Hepatocyte (in vitro differentiated cells): Measurements from ENCODE around the gene RANBP3L. TPM values are rescaled to one million over a fixed set of nuclear protein-coding genes. Genes with fewer than 3 reads are reported as not detected.

Source experiments
- DNase-seq: peaks from one replicate; pipeline ENCODE4 v3.0.0-alpha.2; 2016; ENCODE audit warnings: low spot score
- H2AFZ ChIP-seq: fragments of 200-600 bp; sonication (generic); 2 replicates; pipeline ENCODE4 v1.6.0; 2016; ENCODE audit warnings: antibody characterized with exemption, mild to moderate bottlenecking
- H3K27ac ChIP-seq: fragments of 200-600 bp; sonication (generic); 2 replicates; pipeline ENCODE4 v1.5.1; 2016; ENCODE audit warnings: mild to moderate bottlenecking
- H3K27me3 ChIP-seq: fragments of 200-600 bp; sonication (generic); 2 replicates; pipeline ENCODE4 v1.6.1; 2016
- H3K36me3 ChIP-seq: fragments of 200-600 bp; sonication (generic); replicated peaks from 2 replicates; pipeline ENCODE4 v1.5.1; 2016; ENCODE audit warnings: low read depth; ENCODE audit not compliant: insufficient read depth
- H3K4me1 ChIP-seq: fragments of 200-600 bp; sonication (generic); 2 replicates; pipeline ENCODE4 v1.5.1; 2016; ENCODE audit warnings: mild to moderate bottlenecking, moderate library complexity; ENCODE audit not compliant: insufficient read depth
- H3K4me2 ChIP-seq: fragments of 200-600 bp; sonication (generic); 2 replicates; pipeline ENCODE4 v1.6.0; 2016
- H3K4me3 ChIP-seq: fragments of 200-600 bp; sonication (generic); 2 replicates; pipeline ENCODE4 v1.5.1; 2016; ENCODE audit warnings: mild to moderate bottlenecking
- H3K79me2 ChIP-seq: fragments of 200-600 bp; sonication (generic); 2 replicates; pipeline ENCODE4 v1.6.0; 2017; ENCODE audit warnings: mild to moderate bottlenecking
- H3K9me2 ChIP-seq: fragments of 200-600 bp; sonication (generic); replicated peaks from 2 replicates; pipeline ENCODE4 v1.6.0; 2017; ENCODE audit warnings: mild to moderate bottlenecking; ENCODE audit not compliant: insufficient read depth
- H3K9me3 ChIP-seq: fragments of 200-600 bp; sonication (generic); 2 replicates; pipeline ENCODE4 v1.5.1; 2016; ENCODE audit warnings: low read depth, mild to moderate bottlenecking
- H4K20me1 ChIP-seq: fragments of 200-600 bp; sonication (generic); 2 replicates; pipeline ENCODE4 v1.6.0; 2016; ENCODE audit warnings: mild to moderate bottlenecking; ENCODE audit not compliant: insufficient read depth, poor library complexity, severe bottlenecking
- EZH2 ChIP-seq: fragments of 200-600 bp; sonication (generic); IDR thresholded peaks from 2 replicates; pipeline ENCODE4 v1.6.1; 2016; ENCODE audit warnings: antibody characterized with exemption, mild to moderate bottlenecking, borderline replicate concordance
- EZH2phosphoT487 ChIP-seq: fragments of 200-600 bp; sonication (generic); IDR thresholded peaks from one replicate; pipeline ENCODE4 v1.6.1; 2018; ENCODE audit warnings: antibody characterized with exemption, mild to moderate bottlenecking, low read depth, moderate library complexity; ENCODE audit not compliant: unreplicated experiment, severe bottlenecking
- WGBS: methylation state at CpG from one replicate; pipeline ENCODE4 v1.1.6; 2016; ENCODE audit warnings: low lambda C conversion rate; ENCODE audit errors: missing lambda C conversion rate; 5-methylcytosine and 5-hydroxymethylcytosine counted together
- polyA plus RNA-seq: library from polyadenylated mRNA; unstranded; fragments of >200 nt; fragmentation: Nextera tagmentation; extraction: Ambion mirVana; gene quantifications from 2 replicates; pipeline ENCODE4 v1.2.1, GENCODE V29; 2016
- total RNA-seq: library from RNA; depleted of rRNA; stranded (reverse); fragments of >200 nt; gene quantifications from 2 replicates; pipeline ENCODE4 v1.2.3, GENCODE V29; 2014
- TF ChIP-seq, protein P1 (sequence below): fragments of 200-600 bp; sonication (generic); IDR thresholded peaks from 2 replicates; pipeline ENCODE4 v1.5.1; 2016; ENCODE audit warnings: antibody characterized with exemption, mild to moderate bottlenecking; ENCODE audit not compliant: poor library complexity

RANBP3L gene
- total and polyA plus RNA-seq, 2 experiments from 2014 or later = 0.28 to 6.5 TPM

DNA sequence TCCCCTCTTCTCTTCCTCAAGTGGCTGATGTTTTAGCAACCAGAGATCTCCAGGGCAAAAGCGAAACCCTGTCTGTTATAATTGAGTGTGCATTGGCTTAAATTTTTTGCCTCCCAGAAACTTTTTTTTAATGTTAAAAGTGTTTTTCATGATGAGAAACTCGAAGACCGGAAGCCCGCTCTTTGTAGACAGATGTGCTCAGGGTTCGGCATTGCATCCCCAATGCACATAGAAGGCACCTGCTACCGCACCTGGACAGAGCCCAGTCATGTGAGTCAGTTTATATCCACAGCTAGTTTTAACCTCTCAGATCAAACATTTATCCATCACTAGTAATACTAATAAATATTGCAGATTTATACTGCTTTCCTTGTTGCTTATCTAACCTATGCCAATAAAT lies 40.5 kb downstream of the RANBP3L start:
- H3K4me1 ChIP-seq = no peaks in the 10 kb centered on the region
- H2AFZ ChIP-seq = no peak overlapping the region
- WGBS = 93% methylated on average over 6 of the region's 6 CpGs
- no peak overlapping the region for H3K27ac ChIP-seq
- TF ChIP-seq EZH2 = no peak
- TF ChIP-seq EZH2phosphoT487 = no peak
- TF ChIP-seq, protein P1, sequence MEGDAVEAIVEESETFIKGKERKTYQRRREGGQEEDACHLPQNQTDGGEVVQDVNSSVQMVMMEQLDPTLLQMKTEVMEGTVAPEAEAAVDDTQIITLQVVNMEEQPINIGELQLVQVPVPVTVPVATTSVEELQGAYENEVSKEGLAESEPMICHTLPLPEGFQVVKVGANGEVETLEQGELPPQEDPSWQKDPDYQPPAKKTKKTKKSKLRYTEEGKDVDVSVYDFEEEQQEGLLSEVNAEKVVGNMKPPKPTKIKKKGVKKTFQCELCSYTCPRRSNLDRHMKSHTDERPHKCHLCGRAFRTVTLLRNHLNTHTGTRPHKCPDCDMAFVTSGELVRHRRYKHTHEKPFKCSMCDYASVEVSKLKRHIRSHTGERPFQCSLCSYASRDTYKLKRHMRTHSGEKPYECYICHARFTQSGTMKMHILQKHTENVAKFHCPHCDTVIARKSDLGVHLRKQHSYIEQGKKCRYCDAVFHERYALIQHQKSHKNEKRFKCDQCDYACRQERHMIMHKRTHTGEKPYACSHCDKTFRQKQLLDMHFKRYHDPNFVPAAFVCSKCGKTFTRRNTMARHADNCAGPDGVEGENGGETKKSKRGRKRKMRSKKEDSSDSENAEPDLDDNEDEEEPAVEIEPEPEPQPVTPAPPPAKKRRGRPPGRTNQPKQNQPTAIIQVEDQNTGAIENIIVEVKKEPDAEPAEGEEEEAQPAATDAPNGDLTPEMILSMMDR = no peak
- no peak overlapping the region for H3K4me3 ChIP-seq
- no peaks in the 10 kb centered on the region for H4K20me1 ChIP-seq
- H3K27me3 ChIP-seq = no peaks in the 10 kb centered on the region
- H3K9me3 ChIP-seq = no peaks in the 10 kb centered on the region
- no peak for DNase-seq
- H3K79me2 ChIP-seq = no peaks in the 10 kb centered on the region
- no peaks in the 10 kb centered on the region for H3K36me3 ChIP-seq
- H3K4me2 ChIP-seq = no peak overlapping the region
- no peaks in the 10 kb centered on the region for H3K9me2 ChIP-seq

DNA sequence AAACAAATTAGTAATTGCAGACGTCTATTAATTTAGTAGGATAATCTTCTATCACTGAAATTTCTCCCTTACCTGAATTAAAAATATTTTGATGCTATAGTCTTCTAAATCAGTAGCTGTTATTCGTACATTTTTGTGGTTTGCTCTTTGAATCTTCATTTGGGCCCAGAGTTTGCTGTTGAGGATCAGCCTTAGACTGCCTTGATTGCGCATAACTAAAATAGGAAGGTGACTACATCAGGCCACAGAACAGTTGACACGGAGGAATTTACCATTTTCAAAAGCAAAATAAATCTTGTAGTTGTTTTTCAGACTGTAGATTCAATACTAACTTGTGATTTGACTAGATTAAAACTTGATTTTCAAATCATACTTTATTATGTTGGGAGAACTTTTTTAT lies 48.1 kb downstream of the RANBP3L start:
- no peak for TF ChIP-seq EZH2phosphoT487
- TF ChIP-seq, protein P1 = no peak
- TF ChIP-seq EZH2 = no peak
- H3K27me3 ChIP-seq = no peaks in the 10 kb centered on the region
- H3K79me2 ChIP-seq = no peaks in the 10 kb centered on the region
- DNase-seq = no peak
- H3K4me3 ChIP-seq = no peak overlapping the region
- H2AFZ ChIP-seq = no peak overlapping the region
- no peak overlapping the region for H3K27ac ChIP-seq
- no peak overlapping the region for H3K4me2 ChIP-seq
- H3K36me3 ChIP-seq = no peaks in the 10 kb centered on the region
- no peaks in the 10 kb centered on the region for H3K9me3 ChIP-seq
- H3K9me2 ChIP-seq = no peaks in the 10 kb centered on the region
- no peaks in the 10 kb centered on the region for H4K20me1 ChIP-seq
- H3K4me1 ChIP-seq = no peaks in the 10 kb centered on the region
- WGBS = 70% methylated on average over 4 of the region's 4 CpGs

DNA sequence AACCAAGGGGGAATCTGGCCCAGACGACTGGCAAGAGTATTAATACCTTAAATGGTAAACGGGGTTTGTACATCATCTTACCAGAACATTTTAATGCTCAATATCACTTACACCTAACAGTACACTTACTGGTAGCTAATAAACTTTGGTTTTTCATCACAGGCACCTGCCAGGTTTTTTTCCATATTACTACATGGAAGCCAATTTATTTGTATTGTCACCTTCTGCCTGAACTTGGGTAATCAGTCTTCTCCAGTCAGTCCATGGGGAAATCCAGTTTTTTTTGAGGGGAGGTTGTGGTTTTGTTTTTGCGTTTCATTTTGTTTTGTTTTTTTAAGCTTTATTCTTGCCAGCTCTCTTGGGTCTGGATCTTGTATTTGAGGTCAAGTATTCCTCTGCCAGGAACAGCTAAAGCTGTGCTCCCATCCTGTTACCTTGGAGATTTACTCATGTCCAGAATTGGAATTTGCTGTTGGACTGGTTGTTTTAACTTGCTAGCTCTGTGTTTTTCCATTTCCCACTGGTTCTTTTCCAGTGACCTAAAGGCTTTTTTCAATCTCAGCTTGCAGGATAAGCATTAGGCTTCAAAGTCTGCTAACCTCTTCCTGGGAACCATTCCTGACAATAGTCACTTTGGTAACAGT lies 48.9 kb downstream of the RANBP3L start:
- Histone ChIP-seq H3K27me3 (no peaks in the 10 kb centered on the region), H3K27ac (no peak overlapping the region), H3K79me2 (no peaks in the 10 kb centered on the region), H3K9me3 (no peaks in the 10 kb centered on the region), H3K36me3 (no peaks in the 10 kb centered on the region), H3K4me1 (no peaks in the 10 kb centered on the region), H3K4me2 (no peak overlapping the region), H3K4me3 (no peak overlapping the region), H3K9me2 (no peaks in the 10 kb centered on the region), H2AFZ (no peak overlapping the region), H4K20me1 (no peaks in the 10 kb centered on the region)
- 71% methylated on average over 3 of the region's 3 CpGs for WGBS
- TF ChIP-seq, protein P1 = no peak
- no peak for TF ChIP-seq EZH2
- no peak for TF ChIP-seq EZH2phosphoT487
- DNase-seq = no peak

DNA sequence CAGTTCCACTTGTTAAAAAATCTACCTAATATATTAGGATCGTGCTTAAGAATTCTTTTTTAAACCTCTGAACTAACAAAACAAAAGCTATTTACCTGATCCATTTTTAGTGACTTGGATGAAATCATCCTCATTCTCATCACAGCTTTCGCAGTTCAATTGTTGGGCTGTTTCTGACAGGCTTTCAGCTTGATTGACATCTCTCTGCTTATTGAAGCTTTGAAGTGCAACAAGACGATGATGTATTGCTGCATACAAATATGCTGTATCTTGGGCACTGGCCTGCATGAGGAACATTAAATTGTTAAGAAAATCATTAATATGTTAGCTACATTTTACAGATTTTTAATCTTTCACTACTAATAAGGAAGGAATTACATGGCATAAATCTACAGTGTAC lies 50.5 kb downstream of the RANBP3L start:
- H3K36me3 ChIP-seq = no peaks in the 10 kb centered on the region
- H3K4me3 ChIP-seq = no peak overlapping the region
- H3K4me1 ChIP-seq = no peaks in the 10 kb centered on the region
- WGBS = 90% methylated on average over 3 of the region's 3 CpGs
- H3K9me2 ChIP-seq = no peaks in the 10 kb centered on the region
- H3K27ac ChIP-seq = no peak overlapping the region
- no peaks in the 10 kb centered on the region for H3K79me2 ChIP-seq
- no peaks in the 10 kb centered on the region for H3K27me3 ChIP-seq
- H3K4me2 ChIP-seq = no peak overlapping the region
- no peaks in the 10 kb centered on the region for H3K9me3 ChIP-seq
- DNase-seq = no peak
- no peak overlapping the region for H2AFZ ChIP-seq
- H4K20me1 ChIP-seq = no peaks in the 10 kb centered on the region
- TF ChIP-seq, protein P1 = no peak
- TF ChIP-seq EZH2 (no peak), EZH2phosphoT487 (no peak)
